Astrocyte of the spinal cord (primary cell): ENCODE results near the gene PEPD.

Source experiments
- DNase-seq: peaks from one replicate; pipeline ENCODE4 v3.0.0; 2011; ENCODE audit warnings: low read depth, low spot score
- H3K4me3 ChIP-seq: 2 replicates; pipeline ENCODE4 v1.5.1; 2011; ENCODE audit warnings: low read depth, mild to moderate bottlenecking, low read length, moderate library complexity
- in situ Hi-C: cut with HindIII; loops from 2 replicates; pipeline ENCODE4 v1.10.0; 2017; ENCODE audit warnings: low sequenced_read_pairs
- TF ChIP-seq, protein P1 (sequence below): IDR thresholded peaks from 2 replicates; pipeline ENCODE4 v1.5.1; 2012; ENCODE audit warnings: low read depth, mild to moderate bottlenecking, low read length, inconsistent platforms

Gene PEPD

DNA sequence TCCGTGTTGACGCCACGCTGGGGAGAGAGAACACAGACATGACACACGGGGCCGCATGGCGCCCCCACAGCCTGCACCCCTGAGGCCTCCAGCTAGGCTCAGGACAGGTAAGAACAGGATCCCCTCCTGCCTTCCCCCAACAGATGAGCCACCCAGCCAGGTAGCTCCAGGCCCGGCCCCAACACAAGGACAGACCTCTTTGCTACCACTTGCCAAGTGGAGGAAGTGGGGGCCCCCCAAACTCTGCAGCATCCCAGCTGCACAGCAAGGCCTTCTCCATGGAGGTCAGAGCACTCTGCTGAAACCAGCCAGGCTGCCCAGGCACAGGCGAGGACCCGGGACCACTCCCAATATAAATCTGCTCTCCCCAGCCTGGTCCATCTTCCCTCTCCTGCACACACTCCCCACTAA is 31.5 kb downstream of the PEPD start:
- no peak overlapping the region for H3K4me3 ChIP-seq
- TF ChIP-seq, protein P1, sequence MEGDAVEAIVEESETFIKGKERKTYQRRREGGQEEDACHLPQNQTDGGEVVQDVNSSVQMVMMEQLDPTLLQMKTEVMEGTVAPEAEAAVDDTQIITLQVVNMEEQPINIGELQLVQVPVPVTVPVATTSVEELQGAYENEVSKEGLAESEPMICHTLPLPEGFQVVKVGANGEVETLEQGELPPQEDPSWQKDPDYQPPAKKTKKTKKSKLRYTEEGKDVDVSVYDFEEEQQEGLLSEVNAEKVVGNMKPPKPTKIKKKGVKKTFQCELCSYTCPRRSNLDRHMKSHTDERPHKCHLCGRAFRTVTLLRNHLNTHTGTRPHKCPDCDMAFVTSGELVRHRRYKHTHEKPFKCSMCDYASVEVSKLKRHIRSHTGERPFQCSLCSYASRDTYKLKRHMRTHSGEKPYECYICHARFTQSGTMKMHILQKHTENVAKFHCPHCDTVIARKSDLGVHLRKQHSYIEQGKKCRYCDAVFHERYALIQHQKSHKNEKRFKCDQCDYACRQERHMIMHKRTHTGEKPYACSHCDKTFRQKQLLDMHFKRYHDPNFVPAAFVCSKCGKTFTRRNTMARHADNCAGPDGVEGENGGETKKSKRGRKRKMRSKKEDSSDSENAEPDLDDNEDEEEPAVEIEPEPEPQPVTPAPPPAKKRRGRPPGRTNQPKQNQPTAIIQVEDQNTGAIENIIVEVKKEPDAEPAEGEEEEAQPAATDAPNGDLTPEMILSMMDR = no peak
- DNase-seq = no peak
- in situ Hi-C loops = no loop called here

DNA sequence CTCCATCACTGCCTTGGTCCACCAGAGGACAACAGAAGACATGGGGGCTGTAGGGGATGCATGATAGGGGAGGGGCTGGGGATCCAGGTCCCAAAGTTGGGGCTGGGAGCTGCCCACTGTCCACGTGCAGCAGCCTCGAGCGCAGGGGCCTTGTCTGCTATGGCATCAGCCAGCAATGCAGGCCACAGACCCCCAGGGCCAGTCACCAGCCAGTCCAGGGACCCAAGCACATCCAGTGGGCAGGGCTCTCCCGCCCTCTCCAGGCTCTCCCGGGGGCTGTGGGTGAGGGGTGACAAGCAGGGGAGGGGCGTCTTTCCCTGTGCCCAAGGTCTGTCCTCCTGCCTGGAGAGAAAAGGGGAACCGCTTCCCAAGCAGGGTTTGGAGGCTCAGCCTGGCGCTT is 32.8 kb downstream of the PEPD start:
- TF ChIP-seq, protein P1 = no peak
- no peak overlapping the region for H3K4me3 ChIP-seq
- in situ Hi-C loops = no loop called here
- DNase-seq = no peak

DNA sequence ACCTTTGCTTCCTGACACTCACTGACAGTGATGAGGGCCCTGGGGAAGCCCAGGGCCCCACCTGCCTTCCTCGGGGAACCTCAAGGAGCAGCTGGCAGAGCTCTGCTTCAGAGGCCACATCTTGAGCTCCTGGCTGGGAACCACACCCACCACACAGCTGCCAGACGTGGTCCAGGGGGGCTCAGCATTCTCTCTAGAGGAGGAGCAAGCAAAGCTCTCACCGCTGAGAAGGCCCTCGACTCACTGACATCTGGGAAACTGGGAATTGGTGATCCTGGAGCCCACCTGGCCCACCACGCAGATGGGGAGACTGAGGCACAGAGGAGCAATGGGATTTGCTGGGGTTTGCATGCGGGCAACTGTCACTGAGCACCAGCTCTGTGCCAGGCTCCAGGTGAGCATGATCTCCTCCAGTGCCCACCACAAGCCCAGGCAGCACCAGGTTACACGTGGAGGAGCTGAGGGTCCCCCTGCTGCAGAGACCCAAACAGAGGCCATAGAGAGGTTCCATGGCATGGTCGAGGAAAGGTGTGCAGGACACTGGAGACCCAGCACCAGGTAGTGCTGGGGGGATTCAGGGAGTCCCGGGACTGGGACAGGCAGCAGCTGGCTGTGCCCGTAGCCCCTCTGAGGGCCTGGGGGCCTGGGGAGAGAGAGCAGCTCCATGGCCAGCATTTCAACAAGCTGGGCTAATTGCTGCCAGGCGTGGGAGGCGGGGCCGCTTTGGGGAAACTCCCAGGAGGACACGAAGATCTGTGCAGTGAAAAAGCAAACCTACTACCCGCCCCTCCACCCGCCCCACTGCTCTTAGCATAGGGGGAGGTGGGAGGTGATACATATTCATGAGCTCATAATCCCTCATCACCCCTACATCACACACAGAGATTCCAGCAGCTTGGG is 33.4 kb downstream of the PEPD start:
- in situ Hi-C loops = no loop called here
- no peak overlapping the region for H3K4me3 ChIP-seq
- TF ChIP-seq, protein P1 = no peak

DNA sequence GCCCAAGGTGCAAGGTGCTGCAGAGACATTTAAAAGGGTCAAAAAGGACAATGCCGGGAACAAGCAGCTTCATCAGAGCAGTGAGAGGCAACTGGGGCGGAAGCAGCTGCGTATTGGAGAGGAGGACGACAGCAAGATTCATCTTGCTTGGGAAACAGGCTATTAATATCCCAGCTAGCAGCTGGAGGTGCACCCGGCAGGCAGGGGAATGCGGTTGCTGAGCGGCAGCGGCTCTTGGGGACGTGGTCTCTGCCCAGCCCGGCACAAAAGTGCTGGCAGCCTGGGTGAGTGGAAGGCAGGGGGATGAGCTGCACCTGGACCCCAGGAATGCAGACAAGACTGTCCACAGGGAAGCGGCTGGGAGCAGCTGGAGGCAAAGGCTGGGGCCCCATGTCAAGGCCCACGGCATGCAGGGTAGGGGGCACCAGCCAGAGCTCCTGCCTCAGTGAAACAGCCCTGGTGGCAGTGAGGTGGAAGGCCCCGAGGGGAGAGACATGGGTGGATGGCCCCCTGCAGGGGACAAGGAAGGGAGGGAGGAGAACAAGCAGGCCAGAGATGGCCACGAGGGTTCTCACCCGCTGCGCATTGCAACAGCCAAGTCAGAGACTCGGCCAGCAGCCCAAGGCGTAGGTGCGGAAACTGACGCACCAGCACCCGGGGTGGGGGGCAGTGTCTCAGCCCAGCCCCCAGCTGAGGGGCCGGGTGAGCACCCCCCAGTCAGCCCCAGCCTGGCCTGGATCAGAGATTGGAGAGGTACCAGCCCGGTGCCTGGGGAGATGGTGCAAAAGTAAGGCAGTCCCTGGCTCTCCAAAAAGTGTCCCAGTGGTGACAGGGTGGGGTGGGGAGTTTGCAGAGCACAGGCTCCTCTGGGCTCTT is 34.4 kb downstream of the PEPD start:
- in situ Hi-C loops = no loop called here
- no peak overlapping the region for H3K4me3 ChIP-seq
- DNase-seq = no peak
- TF ChIP-seq, protein P1 = no peak

More for the DNA sequence above, 33.4 kb downstream of the PEPD start:
- no peak for DNase-seq

DNA sequence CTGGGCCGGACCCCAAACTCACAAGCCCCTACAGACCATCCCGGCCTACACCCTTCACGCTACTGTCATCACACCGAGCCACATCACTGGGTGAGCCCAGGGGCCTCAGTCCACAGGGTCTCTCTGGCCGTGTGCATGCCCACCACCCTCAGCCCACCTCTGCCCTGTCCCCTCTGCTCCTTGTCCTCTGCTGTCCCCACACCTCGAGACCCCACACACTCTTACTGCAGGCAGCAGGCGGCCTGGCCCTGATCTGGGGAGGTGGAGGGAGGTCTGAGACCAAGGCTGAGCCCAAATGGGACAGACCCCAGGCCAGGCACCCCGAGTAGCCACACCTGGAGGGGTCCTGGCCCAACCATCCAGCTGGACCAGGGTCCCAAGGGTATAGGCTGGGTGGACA is 35.2 kb downstream of the PEPD start:
- TF ChIP-seq, protein P1 = no peak
- in situ Hi-C loops = no loop called here
- no peak overlapping the region for H3K4me3 ChIP-seq
- no peak for DNase-seq

DNA sequence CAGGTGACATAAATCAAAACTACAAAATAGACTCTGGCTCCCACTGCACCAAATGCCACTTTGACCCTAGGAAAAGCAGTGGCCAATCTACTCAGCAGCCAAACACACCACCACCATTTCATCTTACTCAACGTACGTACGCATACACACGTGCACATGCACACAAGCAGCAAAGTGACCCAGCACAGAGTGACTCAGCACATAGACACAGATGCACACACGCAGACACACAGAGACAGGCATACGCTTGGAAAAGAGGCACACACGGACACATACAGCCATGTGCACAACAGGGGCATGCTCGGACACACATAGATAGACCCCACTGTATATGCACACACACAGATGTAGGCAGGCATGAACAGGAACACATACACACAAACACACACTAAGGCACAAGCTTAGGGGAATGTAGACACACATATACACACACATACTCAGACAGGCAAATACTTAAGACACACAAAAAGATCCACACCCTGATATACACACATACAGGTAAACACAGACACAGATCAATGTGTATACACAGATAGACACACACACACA is 37.3 kb downstream of the PEPD start:
- no peak overlapping the region for H3K4me3 ChIP-seq
- DNase-seq = no peak
- TF ChIP-seq, protein P1 = no peak
- in situ Hi-C loops = no loop called here
